COLO668 (cell line): ENCODE measurements around the gene RYR2.

Source experiments
- DNase-seq: peaks from one replicate; lab custom pipeline; 2025; ENCODE audit not compliant: unreplicated experiment; lab: John Stamatoyannopoulos, UW

RYR2 gene

DNA sequence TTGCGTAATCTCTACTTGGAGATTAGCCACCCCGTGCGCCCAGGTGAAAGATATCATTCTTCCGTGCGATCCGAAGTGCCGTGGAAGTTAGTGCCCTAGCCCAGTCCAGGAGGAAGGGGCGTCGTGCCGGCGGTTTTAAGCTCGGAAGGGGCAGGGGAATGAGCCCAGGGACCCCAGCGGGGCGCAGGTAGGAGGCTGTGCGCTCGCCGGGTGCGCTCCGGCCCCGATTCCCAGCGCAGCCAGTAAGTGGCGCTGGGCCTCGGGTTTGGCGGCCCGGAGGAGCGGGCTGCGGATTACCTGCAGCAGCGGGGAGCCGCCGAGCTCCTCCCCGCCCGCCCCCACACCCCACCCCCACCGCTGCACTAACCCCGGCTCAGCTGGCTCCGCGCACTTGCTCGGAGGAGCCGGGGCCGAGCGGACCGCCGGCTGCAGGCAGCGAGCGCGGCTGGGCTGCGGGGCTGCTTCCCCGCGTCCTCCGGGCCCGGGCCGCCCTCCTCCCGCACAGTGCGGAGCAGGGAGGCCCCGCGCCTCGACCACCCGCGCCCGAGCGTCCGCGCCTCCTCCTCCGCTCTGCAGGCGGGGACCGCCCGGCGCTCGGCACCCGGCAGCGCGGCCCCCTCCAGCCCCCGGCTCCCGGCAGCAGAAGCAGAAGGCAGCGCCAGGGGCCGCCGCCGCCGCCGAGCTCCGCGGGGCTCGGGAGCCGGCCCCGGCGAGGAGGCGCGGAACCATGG lies at the start of gene RYR2:
Gene RYR2 (plus strand): TSS at position 390 of the 731 bp plus-strand sequence. CDS start 338 bp downstream, at position 728.
- DNase-seq: peak; percentile 46

DNA sequence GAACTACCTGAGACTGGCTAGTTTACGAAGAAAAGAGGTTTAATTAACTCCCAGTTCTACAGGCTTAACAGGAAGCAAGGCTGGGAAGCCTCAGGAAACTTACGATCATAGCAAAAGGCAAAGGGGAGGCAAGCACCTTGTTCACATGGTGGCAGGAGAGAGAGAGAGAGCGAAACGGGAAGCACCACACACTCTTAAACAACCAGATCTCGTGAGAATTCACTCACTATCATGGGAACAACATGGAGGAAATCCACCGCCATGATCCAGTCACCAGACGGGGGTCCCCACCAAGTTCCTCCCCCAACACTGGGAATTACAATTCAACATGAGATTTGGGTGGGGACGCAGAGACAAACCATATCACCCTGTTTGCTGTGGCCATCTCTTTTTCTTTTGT lies 49.5 kb upstream of the RYR2 start:
- no peak for DNase-seq

DNA sequence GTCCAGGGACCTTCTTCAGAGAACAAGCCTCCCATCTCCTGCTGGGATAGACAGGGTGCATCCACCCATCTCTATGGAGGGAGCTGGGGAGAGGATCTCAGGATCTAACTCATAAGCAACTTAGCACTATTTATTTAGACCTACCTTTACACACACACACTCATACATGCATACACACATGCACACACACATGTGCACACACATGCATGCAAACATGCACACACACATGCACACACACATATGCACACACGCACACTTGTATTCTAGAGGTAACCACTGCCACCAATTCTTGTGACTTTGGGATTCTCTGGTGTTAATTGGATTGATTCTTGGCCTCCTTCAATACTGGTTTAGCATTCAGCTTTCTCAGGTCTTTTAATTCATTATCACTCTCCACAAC lies 47.5 kb upstream of the RYR2 start:
- DNase-seq: no peak

DNA sequence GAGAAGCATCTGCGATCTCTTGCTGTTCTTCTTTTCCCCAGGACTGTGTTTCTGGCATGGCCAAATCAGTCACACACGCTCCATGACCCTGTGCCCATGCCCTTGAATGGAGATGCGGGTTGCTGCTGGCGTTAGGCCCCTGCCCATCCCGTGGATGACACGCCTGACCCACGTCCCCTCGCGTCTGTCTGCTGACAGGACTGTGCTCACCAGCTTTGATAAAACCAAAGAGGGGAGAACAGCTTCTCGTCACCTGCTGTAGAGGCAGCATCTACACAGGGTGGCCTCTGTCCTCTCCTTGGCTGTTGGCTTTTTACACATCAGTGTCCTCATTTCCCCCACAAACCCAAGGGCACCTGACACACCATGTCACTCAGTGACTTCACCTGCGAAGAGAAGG lies 44.6 kb upstream of the RYR2 start:
- DNase-seq: no peak

DNA sequence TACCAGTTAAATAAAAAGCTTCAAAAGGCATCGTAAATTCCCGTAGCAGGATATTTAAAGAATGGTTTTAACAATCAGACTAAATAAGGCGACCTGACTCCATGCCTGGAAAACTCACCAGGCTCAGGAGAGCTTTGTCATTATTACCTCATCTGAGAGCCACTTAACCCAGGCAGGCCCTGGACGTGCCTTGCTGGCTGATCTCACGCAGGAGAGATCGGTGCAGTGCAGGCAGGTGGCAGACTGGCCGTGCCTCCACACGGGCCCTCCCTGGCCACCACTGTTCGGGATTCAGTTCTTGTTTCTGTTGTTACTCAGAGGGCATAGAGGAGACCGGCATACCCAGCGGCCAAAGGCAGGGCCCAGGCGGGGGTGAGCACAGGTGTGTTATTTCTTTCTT lies 44.1 kb upstream of the RYR2 start:
- peak; percentile 32 for DNase-seq

DNA sequence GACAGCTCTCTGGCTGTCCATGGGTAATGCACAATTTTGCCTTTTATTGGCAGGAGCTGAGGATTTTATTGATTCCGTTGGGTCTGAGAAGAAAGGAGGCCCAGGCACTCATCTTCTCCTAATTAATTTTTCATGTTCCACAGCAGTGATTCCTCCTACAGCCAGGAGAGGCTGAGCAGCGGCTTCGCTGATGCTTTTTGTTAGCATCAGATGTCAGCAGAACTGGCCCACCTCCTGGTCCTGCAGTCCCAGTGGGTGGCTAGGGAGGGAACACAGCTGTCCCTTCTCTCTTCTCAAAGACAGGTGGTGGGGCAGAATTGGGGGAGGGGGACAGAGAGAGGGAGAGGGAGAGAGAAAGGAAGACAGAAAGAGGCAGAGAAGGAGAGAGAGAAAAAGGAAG lies 43.4 kb upstream of the RYR2 start:
- DNase-seq: no peak

DNA sequence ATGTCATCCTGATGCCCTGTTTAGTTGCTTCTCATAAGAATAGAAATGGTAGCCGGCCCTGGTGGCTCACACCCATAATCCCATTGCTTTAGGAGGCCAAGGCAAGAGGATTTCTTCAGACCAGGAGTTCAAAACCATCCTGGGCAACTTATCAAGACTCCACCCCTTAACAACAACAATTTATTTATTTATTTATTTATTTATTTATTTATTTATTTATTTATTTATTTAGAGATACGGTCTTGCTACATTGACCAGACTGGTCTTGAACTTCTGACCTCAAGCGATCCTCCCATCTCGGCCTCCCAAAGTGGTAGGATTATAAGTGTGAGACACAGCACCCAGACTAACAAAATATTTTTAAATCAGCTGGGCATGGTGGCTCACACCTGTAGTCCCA lies 41.8 kb upstream of the RYR2 start:
- DNase-seq: no peak

DNA sequence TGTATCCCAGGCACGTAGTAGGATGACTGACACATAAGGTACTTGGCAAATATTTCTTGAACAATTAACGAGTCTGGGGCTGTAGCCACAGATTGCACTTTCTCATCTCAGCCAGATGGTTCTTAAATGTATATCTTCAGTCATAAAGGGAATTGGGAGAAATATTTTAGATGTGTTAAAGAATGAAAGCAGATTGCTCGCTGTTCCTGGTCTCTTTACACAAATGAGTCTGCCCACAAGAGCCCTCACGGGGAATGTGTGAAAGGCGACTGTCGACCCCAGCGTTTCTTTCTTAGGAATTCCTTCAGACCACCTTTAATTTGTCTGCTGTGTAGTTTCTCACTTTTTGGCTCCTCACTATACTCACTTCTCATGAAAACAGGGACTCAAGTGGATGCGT lies 38.5 kb upstream of the RYR2 start:
- DNase-seq: no peak

DNA sequence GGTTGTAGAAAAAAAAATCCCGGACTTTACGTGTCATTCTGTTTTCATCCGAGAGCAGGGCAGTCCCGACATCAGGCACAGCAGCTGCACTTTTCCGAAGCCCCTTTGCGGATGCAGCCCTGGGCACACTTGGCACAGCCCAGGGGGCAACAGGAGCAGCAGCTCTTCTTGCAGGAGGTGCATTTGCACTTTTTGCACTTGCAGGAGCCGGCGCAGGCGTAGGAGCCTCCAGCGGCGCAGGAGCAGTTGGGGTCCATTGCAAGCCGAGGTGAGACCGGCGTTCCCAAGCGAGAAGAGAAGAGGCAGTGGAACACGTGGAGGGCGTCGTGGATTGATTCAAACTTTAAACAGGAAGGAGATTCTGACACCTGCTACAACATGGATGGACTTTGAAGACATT lies 37.9 kb upstream of the RYR2 start, which contains the start of gene MT1HL1:
Gene MT1HL1 (minus strand): TSS at position 326 of the 400 bp plus-strand sequence. CDS start 69 bp downstream, at position 257.
- DNase-seq: no peak

DNA sequence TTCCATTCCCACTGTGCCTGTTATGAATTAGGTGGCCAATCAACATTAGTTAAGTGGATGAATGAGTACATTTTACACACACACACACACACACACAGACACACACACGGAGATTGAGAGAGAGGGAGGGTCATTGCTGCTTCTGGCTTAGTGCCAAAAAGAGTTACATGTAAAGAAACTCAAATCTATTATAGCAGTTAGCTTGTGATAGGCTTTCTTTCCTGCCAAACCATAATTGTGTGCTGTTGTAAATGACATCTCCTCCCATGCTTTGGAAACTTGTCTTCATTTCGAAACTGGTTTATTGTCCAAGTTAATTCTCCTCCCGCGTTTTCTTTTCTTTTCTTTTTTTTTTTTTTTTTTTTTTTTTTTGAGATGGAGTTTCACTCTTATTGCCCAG lies 36.3 kb upstream of the RYR2 start:
- DNase-seq: no peak

DNA sequence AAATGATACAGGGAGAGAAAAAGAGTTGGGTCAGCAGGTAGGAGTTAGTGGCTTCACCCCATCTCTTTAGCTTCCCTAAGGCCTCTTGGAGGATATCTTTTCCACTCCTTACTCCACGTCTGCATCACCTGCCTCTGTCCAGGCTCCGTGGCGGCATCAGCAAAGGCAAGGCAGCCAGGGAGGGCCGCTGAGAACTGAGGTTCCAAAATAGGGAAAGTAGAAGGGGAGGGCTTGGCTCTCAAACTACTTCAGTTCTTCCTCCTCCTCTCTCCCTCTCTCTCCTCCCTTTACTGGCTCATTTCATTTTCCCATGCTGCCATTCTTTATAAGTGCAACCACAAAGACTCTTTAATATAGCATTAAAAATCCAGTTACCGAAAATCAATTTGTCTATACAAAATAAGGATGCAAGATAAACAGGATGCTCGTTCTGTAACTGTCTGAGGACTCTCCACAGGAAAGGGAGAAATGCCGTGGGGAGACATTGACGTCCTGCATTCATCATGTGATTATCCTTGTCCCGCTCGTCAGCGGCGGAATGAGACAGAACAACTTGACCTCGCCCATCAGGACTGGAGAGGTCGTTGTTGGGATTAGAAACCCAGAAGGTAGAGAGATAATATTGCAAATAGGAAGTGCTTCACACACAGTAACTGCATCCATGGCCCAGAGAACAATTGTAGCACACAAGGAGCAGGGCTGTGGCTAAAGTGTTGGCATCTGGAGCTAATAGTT lies 34.7 kb upstream of the RYR2 start:
- DNase-seq: no peak

DNA sequence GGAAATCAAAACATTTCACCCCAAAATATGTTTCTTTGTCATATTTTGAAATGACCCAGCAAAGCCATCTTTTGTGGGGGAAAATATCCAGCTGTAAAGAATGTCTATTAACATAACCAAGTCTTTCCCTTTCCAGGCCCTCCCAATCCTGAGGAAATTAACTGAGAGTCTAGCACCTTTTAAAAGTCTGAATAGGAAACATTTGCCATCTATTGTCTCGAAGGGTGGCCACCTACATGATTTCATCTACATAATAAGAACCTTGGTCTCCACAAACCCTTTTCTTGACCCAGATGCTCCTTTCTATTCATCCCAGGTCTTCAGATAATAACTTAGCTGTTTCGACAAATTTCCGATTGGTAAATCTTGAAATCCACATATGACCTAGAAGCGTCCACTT lies 32.4 kb upstream of the RYR2 start:
- DNase-seq: no peak

DNA sequence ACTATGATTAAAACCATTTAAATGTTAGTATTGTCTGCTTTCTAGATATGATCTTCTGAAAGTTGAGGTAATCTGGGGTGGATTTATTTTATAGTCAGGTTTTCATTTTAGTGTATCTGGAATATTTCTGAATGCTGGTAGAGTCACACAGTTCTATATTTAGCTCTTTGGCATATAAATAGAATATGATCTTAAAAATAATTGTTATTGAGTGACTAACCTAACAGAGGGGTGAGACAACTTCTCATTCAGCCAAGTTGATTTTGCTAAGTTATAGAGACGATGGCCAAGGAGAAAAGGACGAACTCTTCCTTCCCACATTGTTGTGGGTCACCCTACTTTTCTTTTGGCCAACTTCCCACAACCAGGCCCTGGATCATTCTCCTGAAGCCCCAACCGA lies 30.6 kb upstream of the RYR2 start:
- no peak for DNase-seq

DNA sequence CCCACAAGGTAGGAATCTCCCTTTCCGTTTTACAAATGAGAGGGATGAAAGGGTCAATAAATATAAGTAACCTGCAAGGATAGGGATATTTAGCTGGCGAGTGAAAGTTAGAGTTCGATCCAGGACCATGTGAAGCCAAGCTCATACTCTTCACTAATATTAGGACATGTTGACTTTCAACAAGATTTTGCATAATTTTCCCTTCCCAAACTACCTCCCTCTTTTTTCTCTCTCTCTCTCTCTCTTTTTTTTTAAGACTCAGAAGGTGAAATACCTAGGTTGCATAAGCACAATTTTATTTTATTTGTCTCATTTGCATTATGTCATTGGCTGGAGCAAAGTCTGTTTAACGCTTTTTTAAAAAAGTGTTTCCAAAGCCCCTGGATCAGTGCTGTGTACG lies 29.6 kb upstream of the RYR2 start:
- no peak for DNase-seq

DNA sequence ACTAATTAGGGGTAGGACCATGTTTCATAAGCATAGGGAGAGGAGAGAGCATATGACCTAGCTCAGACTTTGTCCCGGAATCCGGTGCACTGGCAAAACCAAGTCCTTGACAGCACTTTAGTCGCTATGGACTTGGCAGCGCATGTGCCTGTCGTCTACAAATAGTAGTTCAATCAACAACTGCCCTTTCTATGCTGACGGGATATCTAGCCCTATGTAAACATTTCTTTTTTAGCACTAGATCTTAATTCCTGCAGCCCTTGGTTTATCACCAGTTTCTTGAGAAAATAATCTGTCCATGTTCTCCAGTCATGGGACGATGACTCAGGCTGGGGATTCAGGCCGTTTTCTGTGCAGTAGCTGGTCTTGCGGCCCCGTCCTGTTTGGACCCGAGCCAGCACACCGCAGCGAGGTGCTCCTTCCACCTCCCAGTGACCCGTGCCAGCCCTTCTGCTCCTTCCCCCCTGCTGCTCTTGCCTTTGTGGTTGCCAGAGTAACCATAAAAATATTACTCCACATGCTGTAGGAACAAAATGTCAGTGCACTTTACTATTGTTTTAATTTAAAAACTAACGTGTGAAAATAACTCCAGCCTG lies 29.1 kb upstream of the RYR2 start:
- DNase-seq: peak; percentile 54

DNA sequence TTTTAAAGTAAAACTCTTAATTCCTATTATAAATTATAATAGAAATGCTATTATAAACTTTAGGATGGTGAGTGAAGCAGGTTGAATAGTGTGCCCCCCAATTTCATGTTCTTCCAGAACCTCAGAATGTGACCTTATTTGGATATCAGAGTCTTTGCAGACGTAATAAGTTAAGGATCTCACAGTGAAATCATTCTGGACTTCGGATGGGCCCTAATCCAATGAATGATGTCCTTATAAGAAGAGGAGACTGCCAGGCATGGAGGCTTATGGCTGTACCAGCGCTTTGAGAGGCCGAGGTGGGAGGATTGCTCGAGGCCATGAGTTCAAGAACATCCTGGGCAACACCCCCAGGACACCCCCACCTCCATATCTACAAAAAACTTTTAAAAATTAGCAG lies 28.4 kb upstream of the RYR2 start:
- DNase-seq: no peak

DNA sequence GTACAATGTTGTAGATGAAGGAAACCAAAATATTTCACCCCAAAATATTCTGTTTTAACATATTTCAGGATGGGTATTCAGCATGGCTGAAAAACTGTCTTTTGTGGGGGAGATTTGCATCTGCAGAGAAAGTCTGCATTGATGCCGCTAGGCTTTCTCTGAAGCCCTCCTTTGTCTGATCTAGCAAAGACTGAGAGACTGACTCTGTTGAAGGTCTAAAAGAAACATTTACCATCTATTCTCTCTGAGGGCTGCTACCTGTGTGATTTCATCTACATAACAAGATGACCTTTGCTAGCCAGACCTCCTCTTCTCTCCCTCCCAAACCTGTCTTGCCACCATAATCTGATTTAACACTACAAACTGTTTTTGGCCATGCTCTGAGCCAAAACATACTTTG lies 25.4 kb upstream of the RYR2 start:
- no peak for DNase-seq

DNA sequence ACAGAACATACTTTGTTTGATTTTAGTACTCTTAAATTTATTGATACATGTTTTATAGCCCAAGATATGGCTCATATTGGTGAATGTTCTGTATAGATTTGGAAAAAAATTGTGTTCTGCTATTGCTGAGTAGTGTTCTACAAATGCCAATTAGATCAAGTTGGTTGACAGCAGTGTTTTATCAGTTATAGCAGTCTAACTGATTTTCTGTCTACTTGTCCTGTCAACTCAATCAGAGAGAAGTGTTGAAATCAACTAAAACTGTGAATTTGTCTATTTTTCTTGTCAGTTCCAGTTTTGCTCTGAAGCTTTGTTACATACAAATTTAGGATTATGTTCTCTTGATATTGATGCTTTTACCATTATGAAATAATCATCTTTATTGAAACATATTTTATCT lies 23.1 kb upstream of the RYR2 start:
- DNase-seq: no peak

DNA sequence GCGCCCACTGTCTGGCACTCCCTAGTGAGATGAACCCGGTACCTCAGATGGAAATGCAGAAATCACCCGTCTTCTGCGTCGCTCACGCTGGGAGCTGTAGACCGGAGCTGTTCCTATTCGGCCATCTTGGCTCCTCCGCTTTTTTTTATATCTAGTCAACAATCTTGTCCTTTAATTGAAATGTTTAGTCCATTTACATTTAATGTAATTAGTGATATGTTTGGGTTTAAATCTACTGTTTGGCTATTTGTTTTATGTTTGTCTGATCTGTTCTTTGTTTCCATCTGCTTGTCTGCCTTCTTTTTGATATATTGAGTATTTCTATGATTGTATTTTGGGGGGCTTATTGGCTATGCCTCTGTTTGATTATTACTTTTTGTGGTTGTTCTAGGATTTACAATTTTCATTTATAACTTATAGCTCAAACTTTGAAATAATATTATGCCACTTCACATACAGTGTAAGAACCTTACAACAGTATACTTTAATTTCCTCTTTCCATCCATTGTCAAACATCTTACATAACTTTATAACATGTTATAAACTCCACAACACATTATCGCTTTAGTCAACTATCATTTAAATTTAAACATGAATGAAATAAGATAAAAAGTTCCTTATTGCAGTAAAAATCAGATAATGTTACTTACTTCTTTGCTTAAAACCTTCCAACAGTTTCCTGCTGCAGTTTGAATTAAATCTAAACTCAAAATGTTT lies 16.5 kb upstream of the RYR2 start:
- DNase-seq: no peak

DNA sequence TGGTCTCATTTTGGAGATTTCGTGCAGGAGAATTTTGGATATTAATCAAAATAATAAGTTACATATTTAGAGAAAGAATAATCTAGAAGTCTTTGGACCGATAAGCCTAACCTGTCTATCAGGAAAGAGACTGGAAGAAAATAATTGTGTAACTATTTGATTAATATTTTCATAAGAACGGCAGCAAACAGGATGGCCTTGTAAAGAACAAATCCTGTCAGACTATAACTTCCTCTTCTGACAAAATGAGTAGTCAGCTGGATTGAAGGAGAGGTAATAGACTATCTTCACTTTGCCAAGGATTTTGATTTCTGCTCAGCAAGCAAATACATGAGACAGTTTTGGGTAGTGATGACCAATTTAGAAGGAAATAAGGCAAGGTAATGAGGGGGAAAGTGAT lies 12.7 kb upstream of the RYR2 start:
- DNase-seq: no peak

DNA sequence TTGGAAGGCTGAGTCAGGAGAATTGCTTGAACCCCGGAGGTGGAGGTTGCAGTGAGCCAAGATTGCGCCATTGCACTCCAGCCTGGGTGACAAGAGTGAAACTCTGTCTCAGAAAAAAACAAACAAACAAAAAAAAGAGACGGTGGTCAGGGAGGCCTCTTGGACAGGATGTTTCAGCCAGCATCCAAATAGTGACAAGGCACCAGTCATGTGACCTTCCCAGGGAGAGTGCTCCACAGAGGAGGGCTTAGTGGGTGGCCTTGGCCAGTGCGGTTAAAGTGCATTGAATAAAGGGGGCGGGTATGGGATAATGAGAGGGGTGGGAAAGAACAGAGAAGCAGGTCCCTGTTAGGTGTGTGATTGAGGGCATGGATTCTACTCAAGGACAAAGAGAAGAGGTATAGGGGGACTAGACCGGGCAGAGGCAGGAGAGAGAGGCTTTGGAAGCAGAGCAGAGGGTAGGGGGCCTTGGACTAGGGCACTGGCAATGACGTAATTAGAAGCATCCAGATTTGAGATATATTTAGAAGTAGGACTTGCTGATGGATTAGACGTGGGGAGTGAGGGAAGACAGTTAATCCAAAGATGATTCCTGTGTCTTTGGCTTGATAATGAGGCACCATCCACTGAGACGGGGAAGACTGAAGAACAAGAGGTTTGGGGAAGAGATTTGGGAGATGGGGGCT lies 12.0 kb upstream of the RYR2 start:
- DNase-seq: no peak
